Kidney (tissue), 14 donors: Measurements from ENCODE around the gene CHAF1B. TPM values are rescaled to one million over a fixed set of nuclear protein-coding genes. Genes with fewer than 3 reads are reported as not detected.
A peak's percentile ranks its signal among the peaks of the same experiment; 100 is the strongest.

Source experiments
- DNase-seq, 5 donors: peaks; one replicate each; pipeline ENCODE4 v3.0.0-alpha.2; 2013 to 2020
- FAIRE-seq: peaks from 2 replicates; lab custom pipeline; 2012; peaks lifted over from hg19 to GRCh38; lab: Jason Lieb, UNC
- H3K27ac ChIP-seq, 2 donors: one replicate each; pipeline ENCODE4 v1.7.0; 2013; ENCODE audit warnings: low read depth in 2 of 2, low read length in 2 of 2, inconsistent platforms in 1 of 2
- H3K27me3 ChIP-seq: one replicate; pipeline ENCODE4 v1.7.1; 2013; ENCODE audit warnings: low read length, inconsistent platforms; ENCODE audit not compliant: control insufficient read depth, insufficient read depth
- H3K36me3 ChIP-seq, 3 donors: one replicate each; pipeline versions ENCODE4 v1.7.0 to v1.7.1; 2013; ENCODE audit warnings: low read length in 3 of 3, control low read depth in 1 of 3, inconsistent platforms in 1 of 3; ENCODE audit not compliant: insufficient read depth in 3 of 3, control insufficient read depth in 2 of 3
- H3K4me1 ChIP-seq, 3 donors: one replicate each; pipeline versions ENCODE4 v1.7.0 to v1.7.1; 2013; ENCODE audit warnings: low read length in 3 of 3, inconsistent platforms in 1 of 3, low read depth in 1 of 3; ENCODE audit not compliant: control insufficient read depth in 2 of 3, insufficient read depth in 2 of 3
- H3K4me3 ChIP-seq, 3 donors: one replicate each; pipeline versions ENCODE4 v1.7.0 to v1.8.1; 2013; ENCODE audit warnings: low read length in 3 of 3, control low read depth in 1 of 3, inconsistent platforms in 1 of 3
- H3K9ac ChIP-seq, 3 donors: one replicate each; pipeline versions ENCODE4 v1.7.0 to v1.7.1; 2013; ENCODE audit warnings: low read length in 3 of 3, control low read depth in 1 of 3, inconsistent platforms in 1 of 3
- H3K9me3 ChIP-seq, 3 donors: one replicate each; pipeline versions ENCODE4 v1.7.0 to v1.7.1; 2013; ENCODE audit warnings: low read length in 3 of 3, control low read depth in 1 of 3, inconsistent platforms in 1 of 3; ENCODE audit not compliant: control insufficient read depth in 2 of 3, insufficient read depth in 1 of 3
- CTCF ChIP-seq: IDR thresholded peaks from 3 replicates; pipeline ENCODE4 v1.5.1; 2012; ENCODE audit warnings: mild to moderate bottlenecking, moderate library complexity, borderline replicate concordance; ENCODE audit not compliant: insufficient read depth; ENCODE audit errors: extremely low read depth
- intact Hi-C: fragments of 100-400 bp; cut with DNase I; formaldehyde crosslinking; loops from one replicate; pipeline ENCODE4 v1.11.1; 2022
- polyA plus RNA-seq: library from polyadenylated mRNA; stranded (reverse); fragments of 350-450 nt; fragmentation: Illumina TruSeq; extraction: RNeasy Lipid Tissue Mini Kit (QIAGEN cat#74804); gene quantifications from one replicate; pipeline ENCODE4 v1.2.3, GENCODE V29; 2014; ENCODE audit warnings: low read depth, low replicate concordance; ENCODE audit not compliant: insufficient read depth
- total RNA-seq: library from RNA; stranded (reverse); fragmentation: NEBNext Ultra II Directional; extraction: Animal tissue kit (Norgen Biotek cat#: 25700); gene quantifications from one replicate; pipeline ENCODE4 v1.2.1, GENCODE V29; 2021
- donor health status: control.
- donor health status: control.
- donor health status: control.
- donor health status: control.
- donor health status: control.
- donor health status: DM: yes; HTN: yes; CAD: no.
- donor health status: Normal renal cell carcinoma (clear cell type).

Gene CHAF1B
- total and polyA plus RNA-seq, 2 donors from 2014 or later = 1.0 to 2.5 TPM

GRCh38 chr21:36429947-36430546 lies 44.9 kb downstream of the CHAF1B start:
- H3K9ac ChIP-seq = peak overlapping the region in 2 of 3 donors; percentile 33 to 67
- H3K27me3 ChIP-seq = no peaks in the 10 kb centered on the region
- no peaks in the 10 kb centered on the region for H3K36me3 ChIP-seq
- intact Hi-C loops = no loop called here
- no peak for TF ChIP-seq CTCF
- H3K27ac ChIP-seq = peak overlapping the region; percentile 87 to 89
- H3K9me3 ChIP-seq = no peaks in the 10 kb centered on the region
- FAIRE-seq (no peak), DNase-seq (peak; percentile 75 to 95 (median 86))
- peak overlapping the region in 2 of 3 donors; percentile 32 to 44 for H3K4me3 ChIP-seq
- H3K4me1 ChIP-seq = peaks cover 0 to 12% (median 3%) of the 10 kb centered on the region in 3 donors

GRCh38 chr21:36430841-36431240 lies 45.6 kb downstream of the CHAF1B start:
- Histone ChIP-seq H3K9me3 (no peaks in the 10 kb centered on the region), H3K36me3 (no peaks in the 10 kb centered on the region), H3K27me3 (no peaks in the 10 kb centered on the region), H3K27ac (peak overlapping the region in 1 of 2 donors; percentile 61), H3K4me3 (peak overlapping the region in 2 of 3 donors; percentile 28 to 32), H3K9ac (peak overlapping the region in 1 of 3 donors; percentile 67), H3K4me1 (peaks cover 0 to 12% (median 3%) of the 10 kb centered on the region in 3 donors)
- FAIRE-seq = no peak
- DNase-seq = no peak
- intact Hi-C loops = no loop called here
- no peak for TF ChIP-seq CTCF

GRCh38 chr21:36431252-36431651 lies 46.1 kb downstream of the CHAF1B start:
- Histone ChIP-seq H3K36me3 (no peaks in the 10 kb centered on the region), H3K4me3 (no peak overlapping the region), H3K4me1 (peaks cover 0 to 12% (median 3%) of the 10 kb centered on the region in 3 donors), H3K9me3 (no peaks in the 10 kb centered on the region), H3K27ac (no peak overlapping the region), H3K27me3 (no peaks in the 10 kb centered on the region), H3K9ac (no peak overlapping the region)
- no peak for TF ChIP-seq CTCF
- intact Hi-C loops = no loop called here
- DNase-seq (no peak), FAIRE-seq (no peak)
